Stimulated activated CD4-positive, alpha-beta T cell treated with anti-CD3 and anti-CD28 coated beads, Interleukin-1b, Interleukin-23, amount 100 ng/mL, for 1 hour (primary cell): ENCODE results near the gene AHNAK.

ENCODE experiments used
- DNase-seq, 2 donors: peaks; one replicate each; pipeline ENCODE4 v3.0.0-alpha.2; 2020; ENCODE audit warnings: low read depth in 2 of 2

The AHNAK gene

DNA sequence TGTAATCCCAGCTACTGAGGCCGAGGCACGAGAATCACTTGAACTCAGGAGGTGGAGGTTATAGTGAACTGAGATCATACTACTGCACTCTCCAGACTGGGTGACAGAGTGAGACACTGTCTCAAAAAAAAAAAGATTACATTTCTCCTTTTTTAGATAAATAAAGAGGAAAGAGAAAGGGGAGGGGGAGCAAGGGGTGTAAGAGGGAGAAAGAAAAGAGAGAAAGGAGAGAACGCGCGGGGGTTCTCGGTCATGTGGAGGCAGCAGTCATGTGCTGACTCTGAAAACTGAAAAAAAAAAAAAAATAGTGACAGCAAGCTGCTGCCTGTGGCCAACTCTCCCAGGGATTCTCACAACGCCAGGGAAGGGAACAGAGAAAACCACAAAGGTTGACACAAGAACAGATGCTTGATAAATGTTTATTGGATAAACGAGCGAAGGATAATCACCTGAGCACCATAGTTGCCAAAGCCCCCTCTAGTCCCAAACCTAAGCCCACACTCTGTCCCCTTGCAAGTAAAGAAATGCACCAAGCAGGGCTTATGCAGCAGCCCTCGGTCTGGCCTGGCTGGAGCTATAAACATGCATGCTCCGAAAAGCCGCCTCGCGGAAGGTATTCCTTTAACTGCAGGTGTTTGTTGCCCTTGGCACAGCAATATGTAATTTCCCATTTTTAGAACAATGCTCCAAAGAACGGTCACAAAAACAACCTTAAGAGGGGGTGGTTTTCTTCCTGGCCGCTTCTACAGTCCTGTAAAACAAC, 113.3 kb downstream of the AHNAK start:
- no peak for DNase-seq

DNA sequence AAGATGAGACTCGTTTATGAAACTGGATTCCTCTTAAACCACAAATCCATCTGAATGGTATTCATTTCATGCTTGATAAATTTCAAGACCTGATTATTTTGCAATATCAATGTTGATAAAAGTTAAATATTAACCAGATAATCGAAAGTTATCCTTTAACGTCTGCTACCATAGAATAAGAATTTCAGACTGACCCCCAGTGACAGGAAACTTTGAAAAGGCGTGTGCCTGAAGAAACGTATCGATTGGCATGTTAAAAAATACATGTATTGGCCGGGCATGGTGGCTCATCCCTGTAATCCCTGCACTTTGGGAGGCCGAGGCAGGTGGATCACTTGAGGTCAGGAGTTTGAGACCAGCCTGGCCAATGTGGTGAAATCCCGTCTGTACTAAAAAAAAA, 113.9 kb downstream of the AHNAK start:
- no peak for DNase-seq

DNA sequence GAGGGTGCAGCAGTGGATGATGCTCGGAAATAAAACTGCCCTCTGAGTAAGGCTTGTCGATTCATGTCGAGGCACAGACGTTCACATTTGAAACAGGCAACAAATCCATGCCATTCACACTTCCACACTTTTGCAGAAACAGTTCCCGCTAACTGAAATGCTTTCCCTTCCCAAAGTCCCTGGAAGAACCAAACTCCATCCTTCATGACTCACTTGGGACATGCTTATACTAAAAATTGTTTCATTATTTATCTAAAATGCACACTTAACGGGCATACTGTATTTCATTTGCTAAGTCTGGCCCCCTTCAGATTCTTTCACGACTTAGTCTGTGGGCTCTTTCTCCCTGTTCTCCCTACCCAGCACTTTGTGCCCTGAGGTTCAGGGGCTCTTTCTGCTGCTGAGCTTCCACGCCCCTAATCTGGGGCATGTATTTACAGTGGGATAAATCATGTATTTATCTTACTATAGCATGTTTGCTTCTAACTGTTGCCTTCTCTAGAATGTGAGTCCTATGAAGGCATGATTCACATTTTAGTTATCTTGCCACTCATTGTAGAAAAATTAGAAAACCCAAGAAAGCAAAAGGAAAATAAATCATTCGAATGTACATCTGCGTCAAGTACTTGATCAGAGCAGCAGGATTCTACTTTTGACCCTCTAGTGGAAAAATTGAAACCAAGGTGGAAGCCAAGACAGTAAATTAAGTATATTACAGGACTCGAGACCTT, 115.3 kb downstream of the AHNAK start:
- no peak for DNase-seq

DNA sequence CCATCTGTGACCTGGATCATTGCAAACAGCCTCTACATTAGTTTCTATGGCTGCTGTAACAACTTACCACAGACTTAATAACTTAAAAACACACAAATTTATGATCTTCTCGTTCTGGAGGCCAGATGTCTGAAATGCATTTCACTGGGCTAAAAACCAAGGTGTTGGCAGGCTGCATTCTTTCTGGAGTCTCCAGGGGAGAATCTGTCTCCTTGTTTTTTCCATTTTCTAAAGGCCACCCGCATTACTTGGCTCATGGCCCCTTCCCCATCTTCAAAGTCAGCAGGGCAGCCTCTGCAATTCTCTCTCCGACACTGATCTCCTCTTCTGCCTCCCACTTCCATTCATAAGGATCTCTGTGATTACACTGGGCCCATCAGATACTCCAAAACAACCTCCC, 116.2 kb downstream of the AHNAK start:
- no peak for DNase-seq

GRCh38 chr11:62428871-62429560, 117.6 kb downstream of the AHNAK start:
- no peak for DNase-seq

DNA sequence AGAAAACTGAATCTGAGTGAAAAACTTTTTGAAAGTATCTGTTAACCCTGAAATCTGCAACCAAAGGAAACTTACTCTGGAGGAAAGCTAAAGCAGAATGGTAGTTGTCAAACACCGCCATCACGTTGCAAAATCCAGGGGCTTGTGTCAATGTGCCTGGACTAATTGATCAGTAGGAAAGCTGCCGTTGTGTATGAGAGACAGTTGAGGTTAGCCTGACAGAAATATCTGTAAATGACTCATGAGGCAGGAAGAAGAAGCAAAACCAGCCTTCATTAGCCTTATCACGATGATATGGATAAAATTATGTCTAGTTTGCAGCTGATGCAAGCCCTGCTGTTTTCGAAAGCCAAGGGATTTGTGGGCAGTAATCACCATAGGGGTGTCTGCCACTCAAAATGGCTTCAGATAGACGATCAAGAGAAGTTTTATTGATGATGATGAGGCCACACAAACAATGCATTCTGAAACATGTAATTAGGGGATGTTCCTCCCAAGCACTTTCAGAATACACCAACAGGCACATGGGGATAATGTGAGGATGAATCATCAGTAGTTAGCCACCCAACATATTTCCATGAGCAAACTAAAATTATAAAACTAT, 118.9 kb downstream of the AHNAK start:
- no peak for DNase-seq

DNA sequence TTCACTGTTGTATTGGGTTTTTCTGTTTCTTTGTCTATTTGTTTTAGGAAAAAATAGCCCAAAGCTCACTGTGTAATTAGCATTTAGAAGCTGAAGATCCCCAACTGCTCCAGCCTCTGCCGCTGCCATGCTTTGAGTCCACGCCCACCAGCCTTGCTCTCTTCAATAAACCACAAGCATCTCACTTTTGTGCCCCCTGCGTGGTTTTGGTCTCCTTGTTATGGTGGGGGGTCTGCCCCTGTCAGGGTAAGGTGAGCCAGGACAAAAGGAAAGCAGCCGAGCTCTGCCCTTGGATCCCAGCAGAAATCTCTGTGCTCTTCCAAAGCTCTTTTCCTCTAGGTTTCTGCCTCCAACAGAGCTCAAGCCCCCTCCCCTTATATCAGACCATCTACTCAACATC, 123.6 kb downstream of the AHNAK start:
- no peak for DNase-seq

GRCh38 chr11:62421996-62422395, 124.6 kb downstream of the AHNAK start:
- DNase-seq: no peak

DNA sequence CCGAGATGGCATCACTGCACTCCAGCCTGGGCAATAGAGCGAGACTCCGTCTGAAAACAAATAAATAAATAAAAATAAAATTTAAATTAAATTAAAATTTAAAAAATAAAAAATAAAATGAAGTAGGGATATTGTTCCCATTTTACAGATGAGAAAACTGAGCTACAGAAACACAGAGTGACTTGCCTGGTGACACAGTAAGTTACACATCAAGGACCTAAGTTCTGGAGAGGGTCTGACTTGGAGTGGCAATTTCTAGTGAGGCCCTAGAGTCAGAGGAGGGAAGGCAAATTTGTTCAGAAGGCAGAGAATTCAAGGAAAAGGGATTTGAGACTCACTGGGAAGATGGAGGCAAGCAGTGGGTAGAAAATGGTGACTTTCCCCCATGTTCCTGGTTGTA, 125.7 kb downstream of the AHNAK start:
- DNase-seq: no peak

- DNase-seq: no peak
Observed at GRCh38 chr11:62419943-62420342, 126.7 kb downstream of the AHNAK start.

DNA sequence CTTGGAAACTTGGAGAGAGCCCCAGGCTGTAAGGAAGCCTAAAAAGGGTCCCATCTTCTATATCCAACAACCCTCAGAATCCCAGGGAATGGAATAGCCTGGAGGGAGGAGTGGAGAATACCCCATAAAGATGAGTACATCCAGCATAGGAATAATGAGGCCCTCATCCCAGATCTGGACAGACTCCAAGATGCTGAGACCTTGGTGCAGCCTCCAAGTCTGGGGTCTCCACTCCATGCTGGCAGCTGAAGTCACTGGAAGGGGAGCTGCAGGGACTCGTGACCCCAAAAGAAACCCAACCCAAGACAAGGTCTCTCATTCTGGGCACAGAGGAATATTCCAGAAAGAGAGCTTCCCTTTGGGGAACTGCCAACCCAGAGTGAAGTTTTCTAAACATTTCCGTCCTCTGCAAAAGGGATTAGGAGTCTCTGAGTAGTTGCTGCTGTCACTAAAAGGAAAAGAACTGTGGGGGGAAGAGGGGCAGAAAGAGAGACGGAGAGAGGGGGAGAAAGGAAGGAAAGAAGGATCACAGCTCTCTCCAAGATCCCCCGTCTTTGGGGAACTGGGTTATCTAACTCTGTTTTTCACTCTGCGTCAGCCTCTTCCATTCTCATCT, 127.2 kb downstream of the AHNAK start:
- no peak for DNase-seq

GRCh38 chr11:62418733-62419132, 127.9 kb downstream of the AHNAK start, which contains the start of gene SCGB1A1:
Gene SCGB1A1, plus strand, starts transcription at chr11:62419033. Its CDS starts 63 bp downstream, at chr11:62419096.
- DNase-seq: no peak

DNA sequence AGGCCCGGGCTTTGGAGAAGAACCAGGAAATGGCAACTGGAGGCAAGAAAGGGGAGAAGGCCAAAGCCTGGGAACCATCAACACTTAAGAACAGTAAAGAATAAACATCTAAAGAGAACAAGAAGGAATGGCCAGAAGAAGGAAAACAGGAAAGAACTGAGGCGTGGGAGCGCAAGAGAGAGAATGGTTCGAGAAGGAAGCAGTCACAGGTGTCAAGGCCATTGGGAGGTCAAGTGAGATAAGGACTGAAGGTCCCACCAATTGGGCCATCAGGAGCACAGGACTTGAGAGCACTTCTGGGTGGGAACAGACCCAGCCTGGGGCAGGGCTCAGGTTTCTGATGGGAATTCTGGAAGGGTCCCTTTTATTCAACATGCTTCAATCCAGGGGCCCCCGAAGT, 128.5 kb downstream of the AHNAK start:
- no peak for DNase-seq

- no peak for DNase-seq
Observed at GRCh38 chr11:62416596-62416995, 130.0 kb downstream of the AHNAK start.

- DNase-seq: no peak
Observed at GRCh38 chr11:62413060-62413696, 133.4 kb downstream of the AHNAK start.

- DNase-seq: no peak
Observed at GRCh38 chr11:62411524-62411923, 135.1 kb downstream of the AHNAK start.

- no peak for DNase-seq
Observed at GRCh38 chr11:62410972-62411371, 135.6 kb downstream of the AHNAK start.

- no peak for DNase-seq
Observed at GRCh38 chr11:62409831-62410230, 136.8 kb downstream of the AHNAK start.

GRCh38 chr11:62406034-62406433, 140.6 kb downstream of the AHNAK start:
- DNase-seq: no peak

- no peak for DNase-seq
Observed at GRCh38 chr11:62404901-62405300, 141.7 kb downstream of the AHNAK start.

DNA sequence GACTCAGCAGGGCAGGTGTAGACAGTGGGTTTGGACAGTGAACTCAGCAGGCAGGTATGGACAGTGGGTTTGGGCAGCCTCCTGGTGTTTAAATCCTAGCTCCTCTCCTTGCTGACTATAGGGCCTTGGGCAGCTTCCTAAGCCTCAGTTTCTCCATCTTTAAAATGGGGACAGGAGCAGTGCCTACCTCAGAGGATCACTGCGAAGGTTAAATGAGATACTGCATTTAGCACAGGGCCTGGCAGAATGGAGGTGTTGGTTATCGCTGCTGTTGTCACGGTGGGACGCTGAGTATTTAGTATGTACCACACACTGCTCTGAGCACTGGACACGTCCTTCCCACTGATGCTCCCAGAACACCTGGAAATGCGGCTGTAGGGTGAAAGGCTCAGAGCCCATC, 142.2 kb downstream of the AHNAK start:
- DNase-seq: no peak
